ENCODE results near the gene ADISSP.

The ADISSP gene

GRCh38 chr20:3757268-3757667 is 10.3 kb downstream of the ADISSP start:
- H3K36me3 ChIP-seq (ENCODE audit: insufficient read depth, low read length), result peaks cover 24% of the 10 kb centered on the region
- H3K4me1 ChIP-seq (ENCODE audit: insufficient read depth, low read length, severe bottlenecking), result peaks cover 12% of the 10 kb centered on the region
- H3K27ac ChIP-seq (ENCODE audit: low read depth, low read length, poor library complexity, severe bottlenecking), result no peak overlapping the region
- no peak overlapping the region for H3K9ac ChIP-seq (ENCODE audit: low read length)
- H3K9me3 ChIP-seq (ENCODE audit: low read length), result no peaks in the 10 kb centered on the region
- no peaks in the 10 kb centered on the region for H3K79me2 ChIP-seq (ENCODE audit: insufficient read depth, low read length)
- H3F3A ChIP-seq (ENCODE audit: insufficient read depth, low read length), result no peaks in the 10 kb centered on the region
- H4K20me1 ChIP-seq (ENCODE audit: insufficient read depth, low read length), result no peaks in the 10 kb centered on the region
- no peak overlapping the region for H3K4me2 ChIP-seq (ENCODE audit: low read length)
- no peaks in the 10 kb centered on the region for H3K27me3 ChIP-seq (ENCODE audit: insufficient read depth, low read length)
- H2AFZ ChIP-seq (ENCODE audit: low read length), result no peak overlapping the region
- no peaks in the 10 kb centered on the region for H3K9me2 ChIP-seq (ENCODE audit: low read depth, low read length)
- H3K4me3 ChIP-seq (ENCODE audit: low read depth, low read length, poor library complexity, severe bottlenecking), result no peak overlapping the region
- TF ChIP-seq EZH2 (IDR thresholded peaks at IDR 0.05; ENCODE audit: borderline replicate concordance, low read length) (no peak), CTCF (IDR thresholded peaks at IDR 0.05; ENCODE audit: low read length) (no peak)

- Histone ChIP-seq H3K27me3 (ENCODE audit: insufficient read depth, low read length) (no peaks in the 10 kb centered on the region), H2AFZ (ENCODE audit: low read length) (no peak overlapping the region), H3F3A (ENCODE audit: insufficient read depth, low read length) (no peaks in the 10 kb centered on the region), H3K9me2 (ENCODE audit: low read depth, low read length) (no peaks in the 10 kb centered on the region), H3K4me3 (ENCODE audit: low read depth, low read length, poor library complexity, severe bottlenecking) (no peak overlapping the region), H3K4me2 (ENCODE audit: low read length) (no peak overlapping the region), H3K27ac (ENCODE audit: low read depth, low read length, poor library complexity, severe bottlenecking) (no peak overlapping the region), H3K9ac (ENCODE audit: low read length) (no peak overlapping the region), H3K79me2 (ENCODE audit: insufficient read depth, low read length) (no peaks in the 10 kb centered on the region), H3K9me3 (ENCODE audit: low read length) (no peaks in the 10 kb centered on the region), H3K4me1 (ENCODE audit: insufficient read depth, low read length, severe bottlenecking) (peaks cover 4% of the 10 kb centered on the region), H4K20me1 (ENCODE audit: insufficient read depth, low read length) (no peaks in the 10 kb centered on the region), H3K36me3 (ENCODE audit: insufficient read depth, low read length) (peaks cover 17% of the 10 kb centered on the region)
- no peak for TF ChIP-seq EZH2 (IDR thresholded peaks at IDR 0.05; ENCODE audit: borderline replicate concordance, low read length)
- no peak for TF ChIP-seq CTCF (IDR thresholded peaks at IDR 0.05; ENCODE audit: low read length)
These were observed 11.6 kb downstream of the ADISSP start for GRCh38 chr20:3755814-3756480.

GRCh38 chr20:3755269-3755668 is 12.3 kb downstream of the ADISSP start:
- Histone ChIP-seq H3K36me3 (ENCODE audit: insufficient read depth, low read length) (peaks cover 17% of the 10 kb centered on the region), H2AFZ (ENCODE audit: low read length) (no peak overlapping the region), H3K4me1 (ENCODE audit: insufficient read depth, low read length, severe bottlenecking) (no peaks in the 10 kb centered on the region), H4K20me1 (ENCODE audit: insufficient read depth, low read length) (no peaks in the 10 kb centered on the region), H3K4me2 (ENCODE audit: low read length) (no peak overlapping the region), H3K27me3 (ENCODE audit: insufficient read depth, low read length) (no peaks in the 10 kb centered on the region), H3K79me2 (ENCODE audit: insufficient read depth, low read length) (no peaks in the 10 kb centered on the region), H3K9me3 (ENCODE audit: low read length) (no peaks in the 10 kb centered on the region), H3K27ac (ENCODE audit: low read depth, low read length, poor library complexity, severe bottlenecking) (no peak overlapping the region), H3K9ac (ENCODE audit: low read length) (no peak overlapping the region), H3K4me3 (ENCODE audit: low read depth, low read length, poor library complexity, severe bottlenecking) (no peak overlapping the region), H3K9me2 (ENCODE audit: low read depth, low read length) (no peaks in the 10 kb centered on the region), H3F3A (ENCODE audit: insufficient read depth, low read length) (no peaks in the 10 kb centered on the region)
- TF ChIP-seq EZH2 (IDR thresholded peaks at IDR 0.05; ENCODE audit: borderline replicate concordance, low read length), result no peak
- no peak for TF ChIP-seq CTCF (IDR thresholded peaks at IDR 0.05; ENCODE audit: low read length)

Measured in OCI-LY1 (cell line).